HG02678 (cell line): ENCODE results near the gene GPR65.

Experiments used
- ATAC-seq: cut with Tn5 transposase; IDR thresholded peaks from one replicate; pipeline ENCODE4 v1.9.1; 2021; ENCODE audit warnings: mild to moderate bottlenecking, moderate library complexity; ENCODE audit not compliant: unreplicated experiment

GPR65 gene

GRCh38 chr14:88005050-88005481 lies at the start of gene GPR65:
GPR65 (plus strand) TSS chr14:88005135; CDS start chr14:88010848, 5,713 bp downstream.
- ATAC-seq, result peak; percentile 60

GRCh38 chr14:87955501-87955900 lies 49.4 kb upstream of the GPR65 start:
- ATAC-seq, result no peak

- ATAC-seq, result no peak
These were observed 44.7 kb upstream of the GPR65 start for GRCh38 chr14:87960013-87960787.

- no peak for ATAC-seq
These were observed 43.7 kb upstream of the GPR65 start for GRCh38 chr14:87961246-87961645.

GRCh38 chr14:87966816-87967215 lies 38.1 kb upstream of the GPR65 start:
- no peak for ATAC-seq

- no peak for ATAC-seq
These were observed 37.4 kb upstream of the GPR65 start for GRCh38 chr14:87967496-87967895.

GRCh38 chr14:87971010-87971409 lies 33.9 kb upstream of the GPR65 start:
- ATAC-seq, result peak; percentile 96

- ATAC-seq, result no peak
These were observed 29.3 kb upstream of the GPR65 start for GRCh38 chr14:87975636-87976035.

GRCh38 chr14:87979689-87980088 lies 25.2 kb upstream of the GPR65 start:
- no peak for ATAC-seq

- ATAC-seq, result no peak
These were observed 15.5 kb upstream of the GPR65 start for GRCh38 chr14:87989221-87989955.

- ATAC-seq, result no peak
These were observed 15.0 kb upstream of the GPR65 start for GRCh38 chr14:87989956-87990299.

GRCh38 chr14:87990682-87991081 lies 14.3 kb upstream of the GPR65 start:
- ATAC-seq, result no peak

- ATAC-seq, result no peak
These were observed 12.6 kb upstream of the GPR65 start for GRCh38 chr14:87992346-87992717.

GRCh38 chr14:87992718-87993628 lies 12.0 kb upstream of the GPR65 start, which contains the start of gene GALC:
GALC (minus strand) TSS chr14:87993182; CDS start chr14:87993164, 18 bp downstream.
- peak; percentile 83 for ATAC-seq

- peak; percentile 37 for ATAC-seq
These were observed 10.0 kb upstream of the GPR65 start for GRCh38 chr14:87994974-87995373.

GRCh38 chr14:87995500-87996290 lies 9.2 kb upstream of the GPR65 start:
- no peak for ATAC-seq

- no peak for ATAC-seq
These were observed 8.7 kb upstream of the GPR65 start for GRCh38 chr14:87996291-87996592.

GRCh38 chr14:87998482-87998881 lies 6.5 kb upstream of the GPR65 start:
- ATAC-seq, result no peak

- ATAC-seq, result no peak
These were observed 5.7 kb upstream of the GPR65 start for GRCh38 chr14:87999277-87999676.

- ATAC-seq, result no peak
These were observed 2.4 kb upstream of the GPR65 start for GRCh38 chr14:88002421-88003075.
